Measurements from ENCODE around the gene BLMH.
"Not testable (repeated sequence)": the region's sequence is repeated elsewhere in the genome, so short reads cannot be mapped to it uniquely, and the experiment has no call there.

BLMH gene

GRCh38 chr17:30246460-30246859, 45.3 kb downstream of the BLMH start:
- DNase-seq: no peak

- no peak for DNase-seq
Measured at GRCh38 chr17:30244853-30245385, 46.8 kb downstream of the BLMH start.

DNA sequence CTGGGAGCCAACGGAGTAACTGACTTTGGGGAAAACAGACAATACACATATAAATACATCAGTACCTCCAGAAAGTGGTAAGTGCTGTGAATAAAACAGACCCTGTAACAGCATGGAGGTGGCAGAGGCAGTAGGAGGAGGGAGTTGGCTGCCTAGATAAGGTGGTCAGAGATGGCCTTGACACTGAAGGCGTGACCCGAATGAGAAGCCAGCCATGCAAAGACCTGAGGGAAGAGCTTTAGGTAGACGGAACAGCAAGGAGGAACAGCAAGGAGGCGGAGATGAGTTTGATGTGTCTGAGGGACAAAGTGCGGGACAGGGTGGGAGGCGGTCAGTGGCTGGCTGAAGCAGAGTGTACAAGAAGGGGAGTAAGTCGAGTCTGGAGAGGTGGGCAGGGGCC, 48.2 kb downstream of the BLMH start:
- DNase-seq: no peak

DNA sequence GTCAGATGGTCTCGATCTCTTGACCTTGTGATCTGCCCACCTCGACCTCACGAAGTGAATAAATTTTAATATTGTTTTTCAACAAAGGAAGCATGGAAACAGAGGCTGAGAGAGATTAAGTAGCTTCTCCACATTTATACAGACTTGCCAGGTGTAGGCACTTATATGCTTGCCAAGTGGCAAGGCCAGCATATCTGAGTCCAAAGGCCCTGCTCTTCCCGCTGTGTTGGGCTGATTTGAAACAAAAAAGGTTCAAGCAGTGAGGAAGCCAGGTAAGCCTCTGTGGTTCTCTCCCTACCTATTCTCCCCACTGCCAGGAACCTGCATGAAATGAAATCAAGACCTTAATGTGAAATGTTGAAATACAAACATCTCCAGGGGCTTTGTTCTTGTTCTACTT, 48.7 kb downstream of the BLMH start:
- DNase-seq: no peak

DNA sequence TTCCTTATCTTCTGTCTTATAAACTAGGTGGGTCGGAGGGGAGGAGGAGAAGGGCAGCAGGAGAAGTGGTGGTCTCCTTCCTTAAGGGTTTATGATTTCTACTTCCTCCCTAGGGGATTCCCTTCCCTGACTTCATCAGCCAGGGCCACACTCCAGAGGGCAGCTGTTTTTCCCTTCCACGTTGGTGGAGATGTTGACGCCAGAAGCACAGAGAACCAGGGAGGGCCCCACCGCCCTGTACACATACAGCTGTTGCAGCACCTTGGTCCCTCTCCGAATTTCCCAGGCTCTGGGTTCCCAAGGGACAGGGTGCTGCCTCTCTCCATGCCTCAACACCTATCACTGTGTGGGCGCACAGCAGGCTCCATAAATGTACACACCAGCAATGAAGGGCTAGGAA, 50.7 kb downstream of the BLMH start:
- no peak for DNase-seq

DNA sequence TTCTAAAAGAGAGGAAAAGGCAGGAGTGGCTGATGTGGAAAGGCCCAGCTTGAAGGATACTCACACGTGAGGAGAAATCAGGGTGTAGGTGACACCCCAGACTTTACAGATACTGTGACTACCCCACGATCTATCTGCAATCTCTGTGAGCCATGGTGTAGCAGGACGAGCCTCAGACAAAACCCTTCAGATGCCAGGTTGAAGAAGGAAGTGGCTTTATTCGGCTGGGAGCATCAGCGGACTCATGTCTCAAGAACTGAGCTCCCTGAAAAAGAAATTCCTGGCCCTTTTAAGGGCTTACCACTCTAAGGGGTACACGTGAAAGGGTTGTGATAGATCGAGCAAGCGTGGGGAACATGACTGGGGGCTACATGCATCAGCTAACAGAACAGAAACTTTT, 51.6 kb downstream of the BLMH start:
- DNase-seq: no peak

- DNase-seq: no peak
Measured at GRCh38 chr17:30239089-30239462, 52.7 kb downstream of the BLMH start.

DNA sequence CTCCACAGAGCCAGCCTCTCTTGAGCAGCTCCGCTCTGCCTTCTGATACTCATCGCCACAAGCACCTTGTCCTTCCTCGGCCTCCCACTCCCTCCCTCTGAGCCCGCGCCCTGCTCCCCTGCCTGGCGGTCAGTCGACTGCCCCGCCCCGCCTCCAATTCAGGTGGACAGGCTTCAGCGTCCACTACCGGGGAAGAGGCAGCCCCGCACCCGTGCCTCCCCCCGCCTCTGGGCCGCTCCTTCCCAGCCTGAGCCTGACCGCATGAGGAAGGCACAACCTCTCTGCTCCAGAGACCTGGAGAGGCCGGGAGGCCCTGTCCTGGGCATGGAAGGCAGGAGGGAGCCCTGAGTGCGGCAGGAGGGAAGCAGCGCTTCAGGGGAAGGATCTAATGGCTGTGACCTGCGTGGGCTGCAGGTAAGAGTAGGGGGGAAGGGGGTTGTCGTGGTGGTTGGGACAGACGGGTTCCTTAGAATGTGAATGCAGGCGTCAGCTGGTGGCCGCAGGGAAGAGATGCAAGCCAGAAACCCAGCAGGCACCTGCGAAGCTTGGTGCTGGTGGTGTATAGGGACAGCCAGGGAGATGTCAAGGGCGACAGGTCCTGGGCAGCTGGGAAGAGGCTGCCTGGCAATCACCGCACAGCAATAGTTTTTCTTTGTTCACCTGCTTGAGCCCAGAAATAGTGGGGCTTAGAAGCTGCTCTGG, 53.2 kb downstream of the BLMH start:
- no peak for DNase-seq

DNA sequence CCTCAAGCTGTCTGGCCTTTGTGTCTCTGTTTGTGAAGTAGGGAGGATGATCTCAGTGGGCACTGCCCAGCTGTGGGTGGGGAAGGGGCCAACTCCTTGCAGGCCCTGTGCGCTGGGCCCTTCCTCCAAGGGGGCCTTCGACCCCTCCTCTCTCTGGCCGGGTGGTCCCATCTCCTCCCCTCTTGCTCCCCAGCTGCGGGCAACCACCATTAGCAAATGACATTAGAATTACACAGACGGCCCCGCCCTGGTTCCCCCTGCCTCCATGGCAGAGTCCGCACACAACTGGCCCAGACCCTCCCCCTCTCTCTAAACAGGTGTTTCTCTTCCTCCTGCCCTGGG, 53.8 kb downstream of the BLMH start:
- DNase-seq: no peak

DNA sequence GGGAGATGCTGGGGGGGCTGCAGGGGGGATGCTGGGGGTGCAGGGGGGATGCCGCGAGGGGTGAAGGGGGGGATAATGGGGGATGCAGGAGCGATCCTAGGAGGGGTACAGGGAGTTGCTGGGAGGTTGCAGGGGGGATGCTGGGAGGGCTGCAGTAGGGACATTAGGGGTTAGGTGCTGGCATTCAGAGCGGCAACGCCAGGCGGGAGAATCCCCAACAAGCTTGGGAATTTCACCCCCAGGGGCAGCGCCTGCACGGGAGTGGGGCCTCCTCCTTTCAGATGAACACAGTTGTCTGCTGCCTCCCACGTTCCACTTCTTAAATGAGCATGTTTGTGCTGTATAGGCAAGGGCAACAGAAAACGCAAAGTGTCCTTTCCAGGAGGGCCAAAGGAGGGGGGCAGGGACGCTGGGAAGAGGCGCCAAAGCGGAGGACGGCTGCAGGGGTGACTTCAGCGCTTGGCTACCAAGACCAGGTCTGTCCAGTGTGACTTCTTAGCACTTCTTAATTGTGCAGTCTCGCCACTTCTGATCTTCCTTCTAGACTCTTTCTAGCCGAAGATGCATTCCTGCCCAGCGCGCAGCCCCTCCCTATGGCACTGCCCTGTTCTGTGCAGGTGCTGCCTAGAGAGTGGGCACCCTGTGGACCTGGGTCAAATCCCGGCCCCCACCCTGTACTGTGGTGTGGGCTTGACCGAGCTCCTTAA, 54.3 kb downstream of the BLMH start:
- no peak for DNase-seq

- no peak for DNase-seq
Measured at GRCh38 chr17:30236766-30237165, 55.0 kb downstream of the BLMH start.

GRCh38 chr17:30236297-30236624, 55.5 kb downstream of the BLMH start:
- DNase-seq: no peak

GRCh38 chr17:30235386-30236296, 56.1 kb downstream of the BLMH start, which contains the start of gene SLC6A4:
TSS of gene SLC6A4 (minus strand) at chr17:30235697. CDS start at chr17:30221958, 13,739 bp downstream.
- no peak for DNase-seq

DNA sequence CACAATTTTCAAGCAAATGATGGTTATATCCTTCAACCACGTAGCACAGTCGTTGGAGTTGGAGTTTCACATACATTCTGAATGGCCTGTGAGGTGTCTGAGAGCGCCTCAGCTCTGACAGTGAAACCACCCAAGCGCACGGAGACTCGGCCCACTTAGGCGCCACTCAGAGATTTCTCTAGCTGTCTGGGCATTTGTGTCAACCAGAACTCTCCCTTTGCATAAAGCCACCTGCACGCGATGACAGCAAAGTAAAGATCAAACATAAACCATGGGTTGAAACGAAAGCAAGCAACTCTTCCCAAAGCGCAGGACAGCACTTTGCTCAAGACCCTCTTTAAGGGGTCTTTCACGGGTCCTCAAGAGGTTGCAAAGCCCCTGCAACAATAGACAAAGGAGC, 56.8 kb downstream of the BLMH start:
- no peak for DNase-seq

GRCh38 chr17:30234296-30234695, 57.4 kb downstream of the BLMH start:
- DNase-seq: no peak

DNA sequence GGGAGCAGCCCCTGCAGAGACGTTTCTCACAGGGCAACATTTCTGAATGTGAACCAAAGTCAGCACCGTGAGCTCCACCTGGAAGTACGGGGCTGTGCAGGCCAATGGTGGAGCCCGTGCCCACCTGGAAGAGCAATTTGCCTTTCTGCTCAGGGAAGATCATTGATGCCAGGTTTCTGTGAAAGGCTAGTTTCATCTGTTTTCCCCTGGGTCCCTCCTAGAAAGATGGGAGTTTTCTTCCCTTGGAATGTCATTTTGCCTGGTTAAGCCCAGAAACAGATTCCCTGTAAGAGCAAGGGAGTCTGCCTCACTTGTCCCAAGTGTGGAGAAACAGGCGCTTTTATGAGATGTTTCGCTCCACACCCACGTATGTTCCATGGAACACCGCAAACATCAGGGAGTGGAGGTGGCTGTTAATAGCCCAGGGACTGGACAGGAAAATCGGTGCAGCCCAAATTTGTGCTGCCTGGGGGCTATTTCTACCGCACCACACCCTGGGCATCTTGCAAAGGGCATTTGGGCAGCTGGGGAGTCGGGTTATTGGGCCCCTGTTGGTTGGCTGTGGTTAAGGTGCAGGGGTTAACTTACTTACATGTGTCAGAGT, 58.8 kb downstream of the BLMH start:
- DNase-seq: no peak

DNA sequence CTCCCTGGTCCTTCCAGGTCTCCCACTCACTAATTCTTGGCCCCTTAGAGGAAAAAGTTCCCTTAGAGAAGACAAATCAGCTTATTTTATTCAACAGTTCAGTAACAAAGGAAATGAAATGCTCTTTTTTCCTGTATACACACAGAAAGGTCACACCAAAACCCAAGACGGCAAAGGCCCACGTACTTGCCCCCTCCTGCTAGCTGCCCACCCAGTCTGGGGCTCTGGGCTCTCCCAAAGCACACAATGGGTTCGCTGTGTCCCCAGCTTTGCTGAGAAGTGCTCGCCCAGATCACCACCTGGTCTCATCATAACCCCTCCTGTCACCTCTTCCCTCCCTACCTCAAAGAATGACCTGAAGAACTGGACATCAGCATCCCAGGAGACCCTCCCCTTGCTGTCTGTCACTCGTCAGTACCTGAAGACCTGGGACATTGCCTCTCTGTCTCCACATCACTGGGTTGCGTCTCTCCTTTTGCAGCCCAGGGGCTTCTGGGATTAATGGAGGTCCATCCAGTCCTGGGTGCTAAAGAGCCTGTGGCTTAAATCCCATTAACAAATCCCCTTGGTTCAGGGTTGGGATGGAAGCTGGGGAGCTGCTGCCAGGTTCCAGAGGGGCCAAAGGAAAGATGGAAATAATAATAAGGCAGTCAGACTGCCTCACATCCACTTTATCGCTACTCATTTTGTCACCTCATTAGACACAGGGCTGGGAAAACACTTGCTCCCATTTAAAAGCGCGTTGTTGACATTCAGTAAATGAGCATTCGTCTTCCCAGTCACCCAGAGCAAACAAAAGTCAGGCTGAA, 59.5 kb downstream of the BLMH start:
- no peak for DNase-seq

DNA sequence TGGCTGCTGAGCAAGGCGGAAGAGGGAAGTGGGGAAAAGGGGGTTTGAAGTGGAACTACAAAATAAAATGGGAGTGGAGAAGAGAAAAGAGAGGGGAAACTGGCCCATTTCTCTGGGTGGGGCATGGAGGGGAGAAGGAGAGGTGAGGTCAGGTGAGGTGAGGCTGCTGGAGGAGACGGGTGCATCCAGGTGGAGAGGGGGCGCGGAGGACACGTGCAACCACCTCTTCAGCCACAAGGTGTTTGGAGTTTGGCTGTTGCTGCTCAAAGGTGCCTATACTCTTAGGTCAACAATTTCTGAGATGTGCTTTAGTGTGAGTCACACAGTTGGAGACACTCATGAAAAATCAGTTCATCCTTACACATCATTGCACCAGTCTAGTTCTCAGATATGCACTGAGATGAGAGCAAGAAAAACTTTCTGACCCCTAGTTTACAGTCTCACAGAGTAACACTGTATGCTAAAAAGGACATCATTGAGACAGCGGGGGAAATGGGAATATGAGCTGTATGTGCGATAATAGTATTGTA, 61.1 kb downstream of the BLMH start:
- DNase-seq: no peak

- not testable (repeated sequence) for DNase-seq
Measured at GRCh38 chr17:30230009-30230408, 61.7 kb downstream of the BLMH start.

- no peak for DNase-seq
Measured at GRCh38 chr17:30229012-30229411, 62.7 kb downstream of the BLMH start.

DNA sequence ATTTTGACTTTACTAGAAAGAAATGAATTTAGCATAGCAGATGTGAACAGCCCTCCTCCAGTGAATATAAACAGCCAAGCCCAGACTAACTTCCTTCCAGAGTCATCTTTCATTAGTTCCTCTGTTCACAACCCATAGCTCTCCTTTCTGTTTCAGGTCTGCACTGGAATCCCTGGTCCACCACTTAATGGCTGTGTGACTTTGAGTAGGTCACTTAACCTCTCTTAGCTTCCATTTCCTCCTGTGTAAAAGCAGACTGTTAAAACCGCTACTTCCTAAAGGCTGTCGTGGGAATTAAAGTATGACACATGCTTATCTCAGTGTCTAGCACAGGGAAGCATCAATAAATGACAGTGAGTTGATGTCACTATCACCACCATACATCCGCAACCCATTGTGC, 63.7 kb downstream of the BLMH start:
- no peak for DNase-seq

DNA sequence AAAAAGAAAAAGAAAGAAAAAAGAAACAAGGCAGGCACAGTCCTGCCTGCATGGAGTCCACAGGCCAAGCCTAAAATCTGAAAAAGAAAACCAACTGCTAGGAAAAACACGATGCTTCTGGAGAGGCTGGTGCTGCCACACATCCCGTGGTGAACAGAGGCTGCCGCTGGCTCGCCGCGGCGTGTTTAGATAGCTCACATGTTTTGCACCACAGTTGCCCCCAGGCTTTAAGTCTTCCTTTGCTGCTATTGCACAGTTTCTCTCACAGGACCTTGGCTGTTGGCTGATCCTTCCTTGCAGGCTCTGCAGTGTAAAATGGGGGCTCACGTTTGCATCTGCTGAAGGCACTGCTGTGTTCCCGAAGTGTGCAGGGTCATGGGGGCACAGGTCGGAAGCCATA, 64.9 kb downstream of the BLMH start:
- DNase-seq: no peak
